ENCODE data around the gene CAMTA1. TPM values are rescaled to one million over a fixed set of nuclear protein-coding genes. Genes with fewer than 3 reads are reported as not detected.
"Not testable (repeated sequence)": the region's sequence is repeated elsewhere in the genome, so short reads cannot be mapped to it uniquely, and the experiment has no call there.

Gene CAMTA1
- total RNA-seq (100 to 1,000 TPM in 1 of 2 donors, 10 to 100 TPM in 1; 78.7 to 105 TPM), polyA plus RNA-seq (100 to 1,000 TPM; 241 to 438 TPM)
- long read RNA-seq, donor 1, transcript CAMTA1-209 (4 exons, 863 nt): minor isoform, 6 of 58 reads
- long read RNA-seq, donor 1, transcript CAMTA1-208 (4 exons, 567 nt): major isoform, 16 of 58 reads
- long read RNA-seq, donor 1, transcript CAMTA1-202 (5 exons, 431 nt): minor isoform, 9 of 58 reads
- long read RNA-seq, donor 1, partial matches to known transcripts: 3 of 58 reads
- long read RNA-seq, donor 1, other reads (novel, unspliced or antisense): 21 of 58 reads
- long read RNA-seq, donor 2, transcript CAMTA1-213 (3 exons, 538 nt): minor isoform, 6 of 73 reads
- long read RNA-seq, donor 2, transcript CAMTA1-208 (4 exons, 567 nt): major isoform, 32 of 73 reads
- long read RNA-seq, donor 2, transcript CAMTA1-209 (4 exons, 863 nt): minor isoform, 8 of 73 reads
- long read RNA-seq, donor 2, partial matches to known transcripts: 5 of 73 reads
- long read RNA-seq, donor 2, other reads (novel, unspliced or antisense): 18 of 73 reads

DNA sequence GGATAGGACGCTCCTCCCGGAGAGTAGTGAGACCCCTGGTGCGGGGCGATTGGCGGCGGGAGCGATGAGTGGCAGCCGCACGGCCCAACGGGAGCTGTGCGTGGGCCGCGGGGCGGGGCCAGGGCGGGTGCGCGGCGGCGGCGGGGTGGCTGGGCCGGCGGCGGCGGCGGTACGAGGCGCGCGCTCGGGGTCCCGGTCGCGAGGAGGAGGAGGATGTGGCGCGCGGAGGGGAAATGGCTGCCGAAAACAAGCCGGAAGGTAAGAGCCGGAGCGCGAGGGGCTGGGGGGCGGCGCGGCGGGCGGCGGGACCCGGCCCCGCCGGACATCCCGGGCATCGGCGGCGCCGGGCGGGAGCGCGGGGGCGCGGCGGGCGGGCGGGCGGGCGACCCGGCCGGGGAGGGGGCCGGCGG is at the start of gene CAMTA1:
TSS of gene CAMTA1 (plus strand) at position 137 of the 410 bp plus-strand sequence. CDS start at position 214, 77 bp downstream.
- Histone ChIP-seq H3K36me3 (ENCODE audit: control insufficient read depth in 1 of 2, insufficient read depth in 2 of 2, low read length in 1 of 2) (no peaks in the 10 kb centered on the region), H3K4me1 (ENCODE audit: control insufficient read depth in 1 of 2, insufficient read depth in 2 of 2, low read length in 2 of 2) (peaks cover 1 to 9% of the 10 kb centered on the region in 2 donors), H3K27me3 (ENCODE audit: control insufficient read depth in 1 of 2, insufficient read depth in 2 of 2, low read length in 1 of 2) (no peaks in the 10 kb centered on the region), H3K27ac (ENCODE audit: low read depth in 1 of 2, low read length in 2 of 2) (peak within 1 kb of the TSS; percentile 84), H3K9me3 (ENCODE audit: control insufficient read depth, low read length) (no peaks in the 10 kb centered on the region), H3K4me3 (ENCODE audit: low read length in 2 of 2) (peak within 1 kb of the TSS; percentile 92 to 94)
- ATAC-seq (ENCODE audit: low FRiP score) (no peak), DNase-seq (no peak)
- intact Hi-C loops (cut with DNase I): loop anchor here (10.0 kb wide), 3 partner anchors 61 to 289 kb away; partner anchors contain the start of gene KLHL21 (in 1 of the 2)
- 1% methylated on average over 17 to 69 of the region's 69 CpGs for WGBS, 2 donors

GRCh38 chr1:6738987-6739676 is 46.1 kb upstream of the CAMTA1 start:
- Histone ChIP-seq H3K4me1 (ENCODE audit: control insufficient read depth in 1 of 2, insufficient read depth in 2 of 2, low read length in 2 of 2) (no peaks in the 10 kb centered on the region), H3K4me3 (ENCODE audit: low read length in 2 of 2) (no peak overlapping the region), H3K9me3 (ENCODE audit: control insufficient read depth, low read length) (no peaks in the 10 kb centered on the region), H3K36me3 (ENCODE audit: control insufficient read depth in 1 of 2, insufficient read depth in 2 of 2, low read length in 1 of 2) (no peaks in the 10 kb centered on the region), H3K27ac (ENCODE audit: low read depth in 1 of 2, low read length in 2 of 2) (no peak overlapping the region), H3K27me3 (ENCODE audit: control insufficient read depth in 1 of 2, insufficient read depth in 2 of 2, low read length in 1 of 2) (no peaks in the 10 kb centered on the region)
- DNase-seq (peak; percentile 9 to 15), ATAC-seq (ENCODE audit: low FRiP score) (no peak)
- WGBS, 2 donors: 79 to 84% methylated on average over 26 to 30 of the region's 30 CpGs
- intact Hi-C loops (cut with DNase I): no loop called here

GRCh38 chr1:6742676-6743188 is 42.5 kb upstream of the CAMTA1 start:
- H3K27ac ChIP-seq (ENCODE audit: low read depth in 1 of 2, low read length in 2 of 2): peak overlapping the region in 1 of 2 donors; percentile 66
- intact Hi-C loops (cut with DNase I): loop anchor here in 1 of 2 donors (5.0 kb wide), 2 partner anchors 40 to 130 kb away; no protein-coding TSS in a partner anchor
- not testable (repeated sequence) for H3K9me3 ChIP-seq (ENCODE audit: control insufficient read depth, low read length); H3K4me3 ChIP-seq (ENCODE audit: low read length in 2 of 2); H3K36me3 ChIP-seq (ENCODE audit: control insufficient read depth in 1 of 2, insufficient read depth in 2 of 2, low read length in 1 of 2); ATAC-seq (ENCODE audit: low FRiP score); H3K4me1 ChIP-seq (ENCODE audit: control insufficient read depth in 1 of 2, insufficient read depth in 2 of 2, low read length in 2 of 2); H3K27me3 ChIP-seq (ENCODE audit: control insufficient read depth in 1 of 2, insufficient read depth in 2 of 2, low read length in 1 of 2)
- WGBS, 2 donors: 66 to 78% methylated on average over 7 of the region's 7 CpGs
- peak in 1 of 2 donors; percentile 24 for DNase-seq

DNA sequence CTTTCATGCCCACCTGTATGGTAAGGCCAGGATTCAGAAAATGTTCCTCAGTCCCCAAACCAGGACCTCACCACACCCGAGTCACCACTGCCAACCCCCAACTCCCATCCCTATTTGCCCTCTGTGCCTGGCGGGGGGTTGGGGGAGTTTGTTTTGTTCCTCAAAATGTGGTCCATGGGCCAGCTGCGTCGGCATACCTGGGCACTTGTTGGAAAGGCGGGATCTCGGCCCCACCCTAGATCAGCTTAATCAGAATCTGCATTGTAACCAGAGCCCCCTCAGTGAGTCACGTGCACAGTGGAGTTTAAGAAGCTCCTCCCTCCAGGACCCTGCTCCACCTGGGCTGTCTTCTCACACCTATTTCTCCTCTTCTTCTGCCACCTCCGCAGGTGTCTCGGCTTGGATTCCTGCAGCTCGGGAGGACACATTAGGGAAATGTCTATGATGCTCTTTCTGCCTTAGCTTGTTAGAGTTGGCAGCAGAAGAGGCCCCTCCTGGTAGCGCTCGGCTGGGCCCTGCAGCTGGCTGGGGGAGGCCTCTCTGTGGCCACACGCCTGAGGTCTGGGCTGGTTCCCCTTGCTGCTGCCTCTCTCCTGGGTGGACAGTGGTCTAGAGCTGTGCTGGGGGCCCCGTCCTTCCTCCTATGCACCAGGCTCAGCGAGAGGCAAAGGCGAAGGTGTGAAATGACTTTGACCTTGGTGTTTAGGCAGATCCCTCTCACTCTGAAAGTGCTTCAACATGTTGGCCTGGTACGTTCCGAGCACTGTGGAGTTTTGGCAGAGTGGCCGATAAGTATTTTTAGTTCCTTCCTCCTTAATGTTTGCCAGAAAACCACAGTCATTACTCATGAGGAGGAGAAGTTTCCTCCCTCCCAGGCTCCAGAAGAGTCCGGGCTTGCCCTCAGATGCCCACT is 41.8 kb upstream of the CAMTA1 start:
- Histone ChIP-seq H3K36me3 (ENCODE audit: control insufficient read depth in 1 of 2, insufficient read depth in 2 of 2, low read length in 1 of 2) (no peaks in the 10 kb centered on the region), H3K9me3 (ENCODE audit: control insufficient read depth, low read length) (no peaks in the 10 kb centered on the region), H3K4me3 (ENCODE audit: low read length in 2 of 2) (no peak overlapping the region), H3K27me3 (ENCODE audit: control insufficient read depth in 1 of 2, insufficient read depth in 2 of 2, low read length in 1 of 2) (no peaks in the 10 kb centered on the region), H3K27ac (ENCODE audit: low read depth in 1 of 2, low read length in 2 of 2) (peak overlapping the region in 1 of 2 donors; percentile 66), H3K4me1 (ENCODE audit: control insufficient read depth in 1 of 2, insufficient read depth in 2 of 2, low read length in 2 of 2) (no peaks in the 10 kb centered on the region)
- intact Hi-C loops (cut with DNase I): loop anchor here in 1 of 2 donors (5.0 kb wide), 2 partner anchors 39 to 129 kb away; no protein-coding TSS in a partner anchor
- DNase-seq (peak; percentile 78 to 80), ATAC-seq (ENCODE audit: low FRiP score) (peak; percentile 90)
- 26 to 27% methylated on average over 20 of the region's 20 CpGs for WGBS, 2 donors

GRCh38 chr1:6745073-6745472 is 40.2 kb upstream of the CAMTA1 start:
- H3K4me3 ChIP-seq (ENCODE audit: low read length in 2 of 2): no peak overlapping the region
- intact Hi-C loops (cut with DNase I): no loop called here
- ATAC-seq (ENCODE audit: low FRiP score) (no peak), DNase-seq (no peak)
- no peaks in the 10 kb centered on the region for H3K27me3 ChIP-seq (ENCODE audit: control insufficient read depth in 1 of 2, insufficient read depth in 2 of 2, low read length in 1 of 2)
- H3K4me1 ChIP-seq (ENCODE audit: control insufficient read depth in 1 of 2, insufficient read depth in 2 of 2, low read length in 2 of 2): no peaks in the 10 kb centered on the region
- 90 to 91% methylated on average over 5 of the region's 5 CpGs for WGBS, 2 donors
- no peaks in the 10 kb centered on the region for H3K36me3 ChIP-seq (ENCODE audit: control insufficient read depth in 1 of 2, insufficient read depth in 2 of 2, low read length in 1 of 2)
- H3K9me3 ChIP-seq (ENCODE audit: control insufficient read depth, low read length): no peaks in the 10 kb centered on the region
- no peak overlapping the region for H3K27ac ChIP-seq (ENCODE audit: low read depth in 1 of 2, low read length in 2 of 2)

GRCh38 chr1:6747674-6748073 is 37.6 kb upstream of the CAMTA1 start:
- Histone ChIP-seq H3K9me3 (ENCODE audit: control insufficient read depth, low read length) (no peaks in the 10 kb centered on the region), H3K36me3 (ENCODE audit: control insufficient read depth in 1 of 2, insufficient read depth in 2 of 2, low read length in 1 of 2) (no peaks in the 10 kb centered on the region), H3K4me1 (ENCODE audit: control insufficient read depth in 1 of 2, insufficient read depth in 2 of 2, low read length in 2 of 2) (no peaks in the 10 kb centered on the region), H3K27me3 (ENCODE audit: control insufficient read depth in 1 of 2, insufficient read depth in 2 of 2, low read length in 1 of 2) (no peaks in the 10 kb centered on the region), H3K4me3 (ENCODE audit: low read length in 2 of 2) (no peak overlapping the region), H3K27ac (ENCODE audit: low read depth in 1 of 2, low read length in 2 of 2) (no peak overlapping the region)
- DNase-seq: no peak
- ATAC-seq (ENCODE audit: low FRiP score): no peak
- WGBS, 2 donors: 96% methylated on average over 2 of the region's 2 CpGs
- intact Hi-C loops (cut with DNase I): no loop called here

GRCh38 chr1:6750490-6750889 is 34.8 kb upstream of the CAMTA1 start:
- Histone ChIP-seq H3K4me1 (ENCODE audit: control insufficient read depth in 1 of 2, insufficient read depth in 2 of 2, low read length in 2 of 2) (no peaks in the 10 kb centered on the region), H3K27ac (ENCODE audit: low read depth in 1 of 2, low read length in 2 of 2) (no peak overlapping the region), H3K27me3 (ENCODE audit: control insufficient read depth in 1 of 2, insufficient read depth in 2 of 2, low read length in 1 of 2) (no peaks in the 10 kb centered on the region), H3K36me3 (ENCODE audit: control insufficient read depth in 1 of 2, insufficient read depth in 2 of 2, low read length in 1 of 2) (no peaks in the 10 kb centered on the region), H3K4me3 (ENCODE audit: low read length in 2 of 2) (no peak overlapping the region), H3K9me3 (ENCODE audit: control insufficient read depth, low read length) (no peaks in the 10 kb centered on the region)
- no peak for DNase-seq
- WGBS, 2 donors: 90 to 95% methylated on average over 4 of the region's 4 CpGs
- intact Hi-C loops (cut with DNase I): no loop called here
- no peak for ATAC-seq (ENCODE audit: low FRiP score)
